ENCODE data around the gene MASTL.
"Not testable (repeated sequence)": the region's sequence is repeated elsewhere in the genome, so short reads cannot be mapped to it uniquely, and the experiment has no call there.

Gene MASTL

DNA sequence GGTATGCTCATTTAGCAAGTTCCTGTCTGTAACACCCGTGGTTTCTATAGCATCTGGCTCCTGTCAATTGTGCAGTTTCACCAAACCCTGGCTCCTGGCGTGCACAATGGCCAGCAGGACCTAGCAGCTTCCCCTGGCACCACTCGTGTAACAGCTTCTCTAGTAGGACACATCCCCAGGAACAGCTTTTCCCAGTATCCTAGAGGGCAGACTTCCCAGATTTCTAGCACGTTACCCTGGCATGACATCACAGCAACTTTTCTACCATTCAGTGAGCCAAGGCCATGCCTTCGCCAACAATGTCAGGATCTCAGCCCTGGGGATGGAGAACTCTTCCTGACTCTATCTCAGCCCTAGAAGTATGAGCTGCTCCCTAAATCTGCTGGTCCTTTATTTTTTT, 7.5 kb upstream of the MASTL start:
- TF ChIP-seq, protein P1, sequence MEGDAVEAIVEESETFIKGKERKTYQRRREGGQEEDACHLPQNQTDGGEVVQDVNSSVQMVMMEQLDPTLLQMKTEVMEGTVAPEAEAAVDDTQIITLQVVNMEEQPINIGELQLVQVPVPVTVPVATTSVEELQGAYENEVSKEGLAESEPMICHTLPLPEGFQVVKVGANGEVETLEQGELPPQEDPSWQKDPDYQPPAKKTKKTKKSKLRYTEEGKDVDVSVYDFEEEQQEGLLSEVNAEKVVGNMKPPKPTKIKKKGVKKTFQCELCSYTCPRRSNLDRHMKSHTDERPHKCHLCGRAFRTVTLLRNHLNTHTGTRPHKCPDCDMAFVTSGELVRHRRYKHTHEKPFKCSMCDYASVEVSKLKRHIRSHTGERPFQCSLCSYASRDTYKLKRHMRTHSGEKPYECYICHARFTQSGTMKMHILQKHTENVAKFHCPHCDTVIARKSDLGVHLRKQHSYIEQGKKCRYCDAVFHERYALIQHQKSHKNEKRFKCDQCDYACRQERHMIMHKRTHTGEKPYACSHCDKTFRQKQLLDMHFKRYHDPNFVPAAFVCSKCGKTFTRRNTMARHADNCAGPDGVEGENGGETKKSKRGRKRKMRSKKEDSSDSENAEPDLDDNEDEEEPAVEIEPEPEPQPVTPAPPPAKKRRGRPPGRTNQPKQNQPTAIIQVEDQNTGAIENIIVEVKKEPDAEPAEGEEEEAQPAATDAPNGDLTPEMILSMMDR (IDR thresholded peaks at IDR 0.05; ENCODE audit: control extremely low read depth, extremely low read depth, low read depth, missing control alignments): no peak
- ChIA-PET POLR2A (no interaction called here), CTCF (no interaction called here)
- no peak for DNase-seq (ENCODE audit: extremely low spot score)

DNA sequence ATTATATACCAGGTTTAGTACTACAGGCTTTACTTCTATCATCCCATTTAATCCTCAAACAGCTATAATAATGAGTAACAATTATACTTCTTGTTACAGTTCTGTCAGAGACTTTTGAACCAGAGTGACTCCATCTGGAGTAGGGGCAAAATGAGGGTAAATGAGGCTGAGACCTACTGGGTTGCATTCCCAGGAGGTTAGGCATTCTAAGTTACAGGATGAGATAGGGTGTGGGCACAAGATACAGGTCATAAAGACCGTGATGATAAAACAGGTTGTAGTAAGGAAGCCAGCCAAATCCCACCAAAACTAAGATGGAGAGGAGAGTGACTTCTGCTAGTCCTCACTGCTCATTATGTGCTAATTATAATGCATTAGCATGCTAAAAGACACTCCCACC, 4.9 kb upstream of the MASTL start:
- CTCF ChIA-PET: interaction anchor here (1.1 to 1.3 kb wide), 2 partner anchors 13 to 289 kb away, joined by 3 to 4 read pairs; no protein-coding TSS in a partner anchor
- no peak for DNase-seq (ENCODE audit: extremely low spot score)
- TF ChIP-seq, protein P1 (IDR thresholded peaks at IDR 0.05; ENCODE audit: control extremely low read depth, extremely low read depth, low read depth, missing control alignments): no peak
- POLR2A ChIA-PET: interaction anchor here (0.7 kb wide), 1 partner anchor 22 kb away, joined by 3 read pairs; no protein-coding TSS in a partner anchor

DNA sequence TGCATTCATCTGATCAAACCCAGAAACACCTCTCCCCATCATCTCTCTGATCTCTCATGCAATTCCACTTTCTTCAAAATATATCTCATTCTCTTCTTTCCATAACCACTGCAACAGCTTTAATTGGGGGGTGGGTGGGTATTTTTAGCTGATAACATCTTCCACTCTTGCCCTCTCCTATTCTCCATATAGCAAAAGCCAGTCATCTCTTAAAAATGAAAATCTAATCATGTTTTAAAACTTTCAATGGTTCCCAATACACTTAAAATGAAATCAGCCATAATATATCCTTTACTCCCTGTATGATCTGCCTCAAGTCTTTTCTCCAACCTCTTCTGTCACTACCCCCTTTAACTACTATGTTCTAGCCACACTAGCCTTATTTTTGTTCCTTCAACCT, 2.5 kb upstream of the MASTL start:
- POLR2A ChIA-PET: no interaction called here
- CTCF ChIA-PET: no interaction called here
- DNase-seq (ENCODE audit: extremely low spot score): no peak
- TF ChIP-seq, protein P1 (IDR thresholded peaks at IDR 0.05; ENCODE audit: control extremely low read depth, extremely low read depth, low read depth, missing control alignments): no peak

DNA sequence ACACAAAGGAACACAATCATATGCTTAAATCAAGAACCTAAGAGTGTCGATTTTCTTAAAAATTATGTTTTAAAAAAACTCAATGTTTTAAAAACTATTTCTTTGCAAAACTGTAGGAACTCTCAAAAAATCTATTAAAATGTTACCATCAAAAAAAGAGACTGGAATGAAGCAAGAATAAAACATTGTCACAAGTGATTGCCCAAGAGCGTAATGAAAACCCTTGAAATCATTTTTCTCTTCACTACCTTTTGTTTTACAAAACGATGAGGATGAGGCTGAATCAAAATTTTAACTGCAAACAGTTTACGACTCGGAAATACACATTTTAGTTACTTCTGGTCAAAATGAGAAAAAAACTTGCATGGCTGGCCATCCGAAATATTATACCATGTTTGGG, 1.8 kb upstream of the MASTL start:
- CTCF ChIA-PET: interaction anchor here (1.1 to 3.0 kb wide), 8 partner anchors 9 to 427 kb away, joined by 3 to 21 read pairs (median 4); no protein-coding TSS in a partner anchor
- TF ChIP-seq, protein P1 (IDR thresholded peaks at IDR 0.05; ENCODE audit: control extremely low read depth, extremely low read depth, low read depth, missing control alignments): no peak
- POLR2A ChIA-PET: interaction anchor here (1.3 kb wide), 2 partner anchors 10 to 11 kb away, joined by 3 read pairs; no protein-coding TSS in a partner anchor
- no peak for DNase-seq (ENCODE audit: extremely low spot score)

DNA sequence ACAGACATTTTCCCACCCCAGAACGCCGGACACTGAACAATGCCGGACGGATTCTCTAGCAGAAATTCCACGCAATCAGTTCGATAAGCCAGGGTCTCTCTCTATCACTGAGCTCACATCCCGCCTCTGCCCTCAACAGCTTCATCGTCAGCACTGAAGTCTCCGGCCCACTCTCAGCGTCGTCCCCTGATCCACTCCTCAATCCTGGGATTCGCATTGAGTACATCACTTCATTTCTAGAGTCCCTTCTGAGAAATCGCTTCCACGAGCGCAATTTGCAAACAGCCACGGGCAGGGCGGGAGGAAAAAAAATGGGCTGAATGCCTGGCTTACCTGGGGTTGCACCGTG, 1.3 kb upstream of the MASTL start:
- CTCF ChIA-PET: interaction anchor here (0.8 to 3.0 kb wide), 15 partner anchors 9 to 428 kb away, joined by 3 to 21 read pairs (median 3); no protein-coding TSS in a partner anchor
- TF ChIP-seq, protein P1 (IDR thresholded peaks at IDR 0.05; ENCODE audit: control extremely low read depth, extremely low read depth, low read depth, missing control alignments): no peak
- POLR2A ChIA-PET: interaction anchor here (1.0 to 1.3 kb wide), 4 partner anchors 10 to 55 kb away, joined by 3 to 6 read pairs (median 4); partner anchors contain the start of gene ANKRD26
- no peak for DNase-seq (ENCODE audit: extremely low spot score)

DNA sequence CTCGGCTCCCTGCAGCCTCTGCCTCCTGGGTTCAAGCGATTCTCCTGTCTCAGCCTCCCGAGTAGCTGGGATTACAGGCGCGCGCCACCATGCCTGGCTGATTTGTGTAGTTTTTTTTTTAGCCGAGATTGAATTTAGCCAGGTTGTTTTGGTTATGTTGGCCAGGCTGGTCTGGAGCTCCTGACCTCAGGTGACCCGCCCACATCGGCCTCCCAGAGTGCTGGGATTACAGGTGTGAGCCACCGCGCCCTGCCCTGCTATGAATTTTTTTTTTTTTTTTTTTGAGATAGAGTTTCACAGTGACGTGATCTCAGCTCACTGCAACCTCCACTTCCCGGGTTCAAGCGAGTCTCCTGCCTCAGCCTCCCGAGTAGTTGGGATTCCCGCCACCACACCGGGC, 1.4 kb downstream of the MASTL start:
- ChIA-PET CTCF (interaction anchor here (1.2 to 1.7 kb wide), 3 partner anchors 10 to 85 kb away, joined by 3 to 5 read pairs (median 4); no protein-coding TSS in a partner anchor), POLR2A (interaction anchor here (0.6 to 1.5 kb wide), 2 partner anchors 10 to 25 kb away, joined by 4 to 8 read pairs; no protein-coding TSS in a partner anchor)
- not testable (repeated sequence) for DNase-seq (ENCODE audit: extremely low spot score)

DNA sequence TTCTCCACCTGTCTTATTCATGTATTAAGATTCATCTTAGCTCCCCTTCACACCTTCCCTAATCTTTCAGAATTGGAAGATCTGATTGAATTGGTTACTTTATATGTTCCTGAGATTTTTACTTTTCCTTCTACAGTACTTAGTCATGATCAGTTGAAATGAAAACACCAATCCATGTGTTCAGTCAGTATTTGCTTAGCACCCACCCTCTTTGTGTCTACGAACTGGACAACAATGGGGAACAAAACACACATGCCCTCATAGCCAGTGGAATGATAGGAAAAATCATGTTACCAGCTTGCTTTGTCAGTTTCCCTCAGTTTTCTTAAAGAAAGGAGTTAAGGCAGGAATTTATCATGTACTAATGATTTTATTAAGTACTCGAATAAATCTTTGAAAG, 2.0 kb downstream of the MASTL start:
- POLR2A ChIA-PET: interaction anchor here (1.5 kb wide), 1 partner anchor 11 kb away, joined by 8 read pairs; no protein-coding TSS in a partner anchor
- CTCF ChIA-PET: interaction anchor here (1.2 to 1.7 kb wide), 3 partner anchors 11 to 85 kb away, joined by 3 to 5 read pairs (median 4); no protein-coding TSS in a partner anchor
- TF ChIP-seq, protein P1 (IDR thresholded peaks at IDR 0.05; ENCODE audit: control extremely low read depth, extremely low read depth, low read depth, missing control alignments): no peak
- no peak for DNase-seq (ENCODE audit: extremely low spot score)

Measured in GM10248 (cell line).